HEK293 (cell line): Measurements from ENCODE around the gene GALT.

Experiments
- CTCF ChIA-PET: fragments of 350-600 bp; formaldehyde crosslinking; extraction: SDS; loops from one replicate; lab custom pipeline; 2021; ENCODE audit warnings: antibody characterized with exemption; lab: Yijun Ruan, JAX
- POLR2A ChIA-PET: fragments of 300-600 bp; formaldehyde crosslinking; extraction: SDS; loops from one replicate; lab custom pipeline; 2020; ENCODE audit warnings: antibody characterized with exemption, inconsistent platforms; lab: Yijun Ruan, JAX
- H3K27ac ChIP-seq: fragments of 200-500 bp; sonication (Bioruptor generic); 2 replicates; pipeline ENCODE4 v1.5.1; 2014; ENCODE audit warnings: low read depth, low read length, control low read depth, inconsistent platforms; ENCODE audit errors: extremely low read depth
- H3K36me3 ChIP-seq, 2 experiments: fragments of 200-500 bp in 1 of 2; sonication (Bioruptor generic) in 1 of 2; 1 replicate in 1 of 2; 2 replicates in 1 of 2; pipeline ENCODE4 v1.5.1; 2014 to 2017; ENCODE audit warnings: inconsistent platforms in 2 of 2, low read length in 2 of 2; ENCODE audit not compliant: control insufficient read depth in 2 of 2, insufficient read depth in 1 of 2
- H3K4me1 ChIP-seq: fragments of 200-500 bp; sonication (Bioruptor generic); 2 replicates; pipeline ENCODE4 v1.5.1; 2014; ENCODE audit warnings: mild to moderate bottlenecking, low read length, inconsistent platforms; ENCODE audit not compliant: control insufficient read depth, insufficient read depth
- H3K4me3 ChIP-seq: 2 replicates; pipeline ENCODE4 v1.5.1; 2011; ENCODE audit warnings: low read depth, mild to moderate bottlenecking, control low read depth, low read length, moderate library complexity
- H3K9me3 ChIP-seq: fragments of 200-500 bp; sonication (Bioruptor generic); 2 replicates; pipeline ENCODE4 v1.5.1; 2014; ENCODE audit warnings: low read depth, low read length, inconsistent platforms; ENCODE audit not compliant: control insufficient read depth, insufficient read depth
- EGR2 ChIP-seq: fragments of 450-650 bp; formaldehyde crosslinking; IDR thresholded peaks from 2 replicates; pipeline ENCODE4 v1.5.1; 2016; ENCODE audit warnings: low read depth, missing biosample characterization, missing genetic modification characterization
- KLF9 ChIP-seq: fragments of 450-650 bp; formaldehyde crosslinking; IDR thresholded peaks from 2 replicates; pipeline ENCODE4 v1.5.1; 2016; ENCODE audit warnings: missing biosample characterization, missing genetic modification characterization, low read depth
- SALL2 ChIP-seq: fragments of 450-650 bp; formaldehyde crosslinking; IDR thresholded peaks from 2 replicates; pipeline ENCODE4 v1.5.0; 2017; ENCODE audit warnings: missing biosample characterization, mild to moderate bottlenecking, missing genetic modification characterization, borderline replicate concordance
- SP2 ChIP-seq: fragments of 450-650 bp; formaldehyde crosslinking; IDR thresholded peaks from 2 replicates; pipeline ENCODE4 v1.5.1; 2016; ENCODE audit warnings: missing biosample characterization, missing genetic modification characterization
- ZBTB20 ChIP-seq: fragments of 450-650 bp; formaldehyde crosslinking; IDR thresholded peaks from 2 replicates; pipeline ENCODE4 v1.5.1; 2016; ENCODE audit warnings: missing biosample characterization, missing genetic modification characterization
- ZFHX2 ChIP-seq: fragments of 450-650 bp; formaldehyde crosslinking; conservative IDR thresholded peaks from 2 replicates; pipeline ENCODE4 v1.5.1; 2016; ENCODE audit warnings: missing biosample characterization, missing genetic modification characterization
- ZNF132 ChIP-seq: fragments of 450-650 bp; formaldehyde crosslinking; IDR thresholded peaks from 2 replicates; pipeline ENCODE4 v1.5.1; 2017; ENCODE audit warnings: missing biosample characterization, missing genetic modification characterization, borderline replicate concordance
- ZNF239 ChIP-seq: fragments of 450-650 bp; formaldehyde crosslinking; IDR thresholded peaks from 2 replicates; pipeline ENCODE4 v1.5.1; 2016; ENCODE audit warnings: missing biosample characterization, missing genetic modification characterization
- ZNF341 ChIP-seq: fragments of 450-650 bp; formaldehyde crosslinking; IDR thresholded peaks from 2 replicates; pipeline ENCODE4; 2016; ENCODE audit warnings: low read depth, missing biosample characterization, missing genetic modification characterization
- ZNF354C ChIP-seq: fragments of 450-650 bp; formaldehyde crosslinking; IDR thresholded peaks from 2 replicates; pipeline ENCODE4 v1.5.1; 2016; ENCODE audit warnings: missing biosample characterization, missing genetic modification characterization, low read depth, borderline replicate concordance
- ZNF398 ChIP-seq: fragments of 450-650 bp; formaldehyde crosslinking; IDR thresholded peaks from 2 replicates; pipeline ENCODE4 v1.5.1; 2017; ENCODE audit warnings: missing biosample characterization, missing genetic modification characterization
- ZNF501 ChIP-seq: fragments of 450-650 bp; formaldehyde crosslinking; IDR thresholded peaks from 2 replicates; pipeline ENCODE4 v1.5.1; 2016; ENCODE audit warnings: missing biosample characterization, missing genetic modification characterization
- ZNF747 ChIP-seq: fragments of 450-650 bp; formaldehyde crosslinking; IDR thresholded peaks from 2 replicates; pipeline ENCODE4 v1.5.1; 2016; ENCODE audit warnings: missing biosample characterization, missing genetic modification characterization

Gene GALT

GRCh38 chr9:34653151-34654072, 6.9 kb downstream of the GALT start:
- Histone ChIP-seq H3K27ac (peak overlapping the region; percentile 21; the same call in 1 of the 2 replicates), H3K4me1 (peaks cover 6% of the 10 kb centered on the region), H3K4me3 (no peak overlapping the region), H3K36me3 (peaks cover 0 to 28% of the 10 kb centered on the region in 2 experiments; a peak in 2 of 3 replicates), H3K9me3 (no peaks in the 10 kb centered on the region)
- TF ChIP-seq ZNF239 (tag by site-specific recombination) (no peak), SP2 (tag by site-specific recombination) (peak; percentile 21), ZNF398 (tag by site-specific recombination) (peak; percentile 7; the same call in 1 of the 2 replicates), ZNF341 (tag by site-specific recombination) (peak; percentile 82), KLF9 (0 out of 2 replicates have a peak, but pooled peaks have one; percentile 18), ZNF132 (tag by site-specific recombination) (no peak)
- POLR2A ChIA-PET = interaction anchor here (0.7 to 2.8 kb wide), 4 partner anchors 7 to 16 kb away, joined by 3 to 21 read pairs (median 8); partner anchors contain the start of genes GALT and SIGMAR1
- CTCF ChIA-PET = interaction anchor here (1.1 to 13.3 kb wide), 2 partner anchors 10 to 18 kb away, joined by 4 to 125 read pairs; partner anchors contain the start of gene SIGMAR1

GRCh38 chr9:34654323-34655051, 8.0 kb downstream of the GALT start:
- TF ChIP-seq ZBTB20 (peak; percentile 41), EGR2 (tag by site-specific recombination) (peak; percentile 40; the same call in 1 of the 2 replicates), ZNF398 (tag by site-specific recombination) (peak; percentile 53; the same call in 1 of the 2 replicates), ZNF501 (tag by site-specific recombination) (no peak), ZFHX2 (peak; percentile 73)
- TF ChIP-seq, all 188 proteins: peak for 4
- Histone ChIP-seq H3K4me1 (peaks cover 6% of the 10 kb centered on the region), H3K9me3 (no peaks in the 10 kb centered on the region), H3K36me3 (peaks cover 0 to 17% of the 10 kb centered on the region in 2 experiments; a peak in 2 of 3 replicates), H3K27ac (no peak overlapping the region), H3K4me3 (no peak overlapping the region)
- CTCF ChIA-PET = interaction anchor here (1.1 to 13.3 kb wide), 2 partner anchors 9 to 19 kb away, joined by 4 to 125 read pairs; partner anchors contain the start of gene SIGMAR1
- POLR2A ChIA-PET = interaction anchor here (0.6 to 1.9 kb wide), 2 partner anchors 9 to 139 kb away, joined by 3 to 4 read pairs; partner anchors contain the start of gene GALT

GRCh38 chr9:34655394-34655793, 8.9 kb downstream of the GALT start:
- no peak for TF ChIP-seq SALL2
- TF ChIP-seq ZNF747 (tag by site-specific recombination) = no peak
- TF ChIP-seq ZNF354C = no peak
- peak; percentile 56 for TF ChIP-seq ZNF341 (tag by site-specific recombination)
- TF ChIP-seq, all 188 proteins: peak for 1
- Histone ChIP-seq H3K9me3 (no peaks in the 10 kb centered on the region), H3K36me3 (peaks cover 0 to 15% of the 10 kb centered on the region in 2 experiments; a peak in 1 of 3 replicates), H3K4me3 (no peak overlapping the region), H3K4me1 (peaks cover 6% of the 10 kb centered on the region), H3K27ac (no peak overlapping the region)
- ChIA-PET POLR2A (interaction anchor here (1.6 to 1.9 kb wide), 2 partner anchors 9 to 18 kb away, joined by 4 to 6 read pairs; partner anchors contain the start of genes GALT and SIGMAR1), CTCF (no interaction called here)
